ENCODE data around the gene CPLX3. TPM values are rescaled to one million over a fixed set of nuclear protein-coding genes. Genes with fewer than 3 reads are reported as not detected.

Gene CPLX3
- total RNA-seq, 4 donors from 2014 or later = 0.33 TPM; not detected in 3

DNA sequence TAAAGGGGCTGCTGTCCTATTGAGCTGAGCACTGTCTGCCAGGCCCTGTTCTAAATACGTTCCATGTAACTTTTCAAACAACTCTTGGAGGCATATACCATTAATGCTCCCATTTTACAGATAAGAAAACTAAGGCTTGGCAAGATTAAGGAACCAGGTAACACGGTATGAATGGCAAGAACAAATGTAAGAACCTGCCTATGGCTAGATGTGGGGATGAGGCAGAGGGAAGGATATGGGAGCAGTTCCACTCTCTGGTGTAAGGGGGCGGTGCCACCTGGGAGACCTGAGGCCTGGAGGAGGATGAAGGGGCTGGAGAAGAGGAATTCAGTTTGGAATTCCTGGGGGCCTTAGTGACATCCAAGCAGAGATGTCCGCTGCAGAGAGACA lies 17.6 kb upstream of the CPLX3 start:
- no peak for DNase-seq (ENCODE audit: extremely low spot score)
- 58% methylated on average over 4 of the region's 4 CpGs for WGBS
- H3K9me3 ChIP-seq = no peaks in the 10 kb centered on the region
- peaks cover 0 to 9% (median 4%) of the 10 kb centered on the region in 4 donors for H3K36me3 ChIP-seq
- no peak overlapping the region for H3K4me3 ChIP-seq
- H3K27me3 ChIP-seq = peaks cover 0 to 15% (median 0%) of the 10 kb centered on the region in 4 donors
- no peak overlapping the region for H3K27ac ChIP-seq (replicated peaks in 1 of 4)
- peaks cover 0 to 4% (median 0%) of the 10 kb centered on the region in 4 donors for H3K4me1 ChIP-seq
- intact Hi-C loops (cut with DNase I) = loop anchor here (5.0 kb wide), 1 partner anchor 37 kb away; no protein-coding TSS in a partner anchor
- TF ChIP-seq, protein P1, sequence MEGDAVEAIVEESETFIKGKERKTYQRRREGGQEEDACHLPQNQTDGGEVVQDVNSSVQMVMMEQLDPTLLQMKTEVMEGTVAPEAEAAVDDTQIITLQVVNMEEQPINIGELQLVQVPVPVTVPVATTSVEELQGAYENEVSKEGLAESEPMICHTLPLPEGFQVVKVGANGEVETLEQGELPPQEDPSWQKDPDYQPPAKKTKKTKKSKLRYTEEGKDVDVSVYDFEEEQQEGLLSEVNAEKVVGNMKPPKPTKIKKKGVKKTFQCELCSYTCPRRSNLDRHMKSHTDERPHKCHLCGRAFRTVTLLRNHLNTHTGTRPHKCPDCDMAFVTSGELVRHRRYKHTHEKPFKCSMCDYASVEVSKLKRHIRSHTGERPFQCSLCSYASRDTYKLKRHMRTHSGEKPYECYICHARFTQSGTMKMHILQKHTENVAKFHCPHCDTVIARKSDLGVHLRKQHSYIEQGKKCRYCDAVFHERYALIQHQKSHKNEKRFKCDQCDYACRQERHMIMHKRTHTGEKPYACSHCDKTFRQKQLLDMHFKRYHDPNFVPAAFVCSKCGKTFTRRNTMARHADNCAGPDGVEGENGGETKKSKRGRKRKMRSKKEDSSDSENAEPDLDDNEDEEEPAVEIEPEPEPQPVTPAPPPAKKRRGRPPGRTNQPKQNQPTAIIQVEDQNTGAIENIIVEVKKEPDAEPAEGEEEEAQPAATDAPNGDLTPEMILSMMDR (IDR thresholded peaks at IDR 0.05) = no peak
- TF ChIP-seq POLR2AphosphoS5 (IDR thresholded peaks at IDR 0.05) = no peak
- TF ChIP-seq EP300 (IDR thresholded peaks at IDR 0.05) = no peak
- no peak for TF ChIP-seq POLR2A (IDR thresholded peaks at IDR 0.05; ENCODE audit: low read depth)

DNA sequence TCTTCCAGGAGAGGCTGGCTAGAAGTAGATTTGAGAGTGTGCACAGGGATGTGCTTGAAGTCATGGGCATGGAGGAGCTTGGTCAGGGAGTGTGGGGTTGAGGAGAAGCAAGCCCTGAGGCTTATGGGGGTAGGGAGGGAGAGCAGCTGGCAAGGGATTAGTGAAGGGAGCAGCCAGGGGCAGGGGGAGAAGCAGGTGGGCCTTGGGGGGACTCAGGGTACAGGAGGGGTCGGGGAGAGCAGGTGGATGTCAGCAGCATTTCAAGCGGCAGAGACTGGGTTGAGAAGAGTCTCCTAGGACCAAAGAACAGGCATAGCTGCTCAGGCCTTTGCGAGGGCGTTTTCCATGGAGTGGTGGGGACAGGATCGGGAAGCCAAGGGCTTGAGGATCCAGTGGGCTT lies 17.2 kb upstream of the CPLX3 start:
- TF ChIP-seq EP300 (IDR thresholded peaks at IDR 0.05) (no peak), POLR2A (IDR thresholded peaks at IDR 0.05; ENCODE audit: low read depth) (no peak), POLR2AphosphoS5 (IDR thresholded peaks at IDR 0.05) (no peak)
- TF ChIP-seq, protein P1 (IDR thresholded peaks at IDR 0.05) = no peak

DNA sequence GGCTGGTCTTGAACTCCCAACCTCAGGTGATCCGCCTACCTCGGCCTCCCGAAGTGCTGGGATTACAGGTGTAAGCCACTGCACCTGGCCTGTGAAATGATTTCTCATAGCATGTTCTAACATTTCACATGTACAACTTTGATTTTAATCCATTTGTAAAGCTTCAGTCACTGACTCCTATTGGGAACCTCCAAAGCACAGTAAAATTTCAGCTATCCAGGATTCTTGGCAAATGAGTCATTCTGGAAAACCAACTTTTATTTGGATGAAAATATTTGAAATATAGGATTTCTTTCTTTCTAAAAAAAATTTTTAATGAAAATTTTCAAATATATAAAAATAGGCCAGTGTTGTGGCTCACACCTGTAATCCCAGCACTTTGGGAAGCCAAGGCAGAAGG lies 16.5 kb upstream of the CPLX3 start:
- no peaks in the 10 kb centered on the region for H3K9me3 ChIP-seq
- WGBS = 77% methylated on average over 3 of the region's 3 CpGs
- intact Hi-C loops (cut with DNase I) = loop anchor here (5.0 kb wide), 1 partner anchor 38 kb away; no protein-coding TSS in a partner anchor
- H3K27ac ChIP-seq (replicated peaks in 1 of 4) = no peak overlapping the region
- H3K36me3 ChIP-seq = no peaks in the 10 kb centered on the region
- TF ChIP-seq POLR2A (IDR thresholded peaks at IDR 0.05; ENCODE audit: low read depth) = no peak
- no peak for TF ChIP-seq POLR2AphosphoS5 (IDR thresholded peaks at IDR 0.05)
- TF ChIP-seq, protein P1 (IDR thresholded peaks at IDR 0.05) = no peak
- H3K4me3 ChIP-seq = no peak overlapping the region
- peaks cover 0 to 15% (median 0%) of the 10 kb centered on the region in 4 donors for H3K27me3 ChIP-seq
- peaks cover 1 to 11% (median 10%) of the 10 kb centered on the region in 4 donors for H3K4me1 ChIP-seq
- DNase-seq (ENCODE audit: extremely low spot score) = no peak

More for the DNA sequence above, 17.2 kb upstream of the CPLX3 start:
- intact Hi-C loops (cut with DNase I) = loop anchor here (5.0 kb wide), 1 partner anchor 37 kb away; no protein-coding TSS in a partner anchor
- Histone ChIP-seq H3K9me3 (no peaks in the 10 kb centered on the region), H3K4me1 (peaks cover 0 to 4% (median 2%) of the 10 kb centered on the region in 4 donors), H3K27ac (replicated peaks in 1 of 4) (no peak overlapping the region), H3K36me3 (peaks cover 0 to 5% (median under 1%) of the 10 kb centered on the region in 4 donors), H3K27me3 (peaks cover 0 to 15% (median 0%) of the 10 kb centered on the region in 4 donors), H3K4me3 (no peak overlapping the region)
- WGBS = 89% methylated on average over 5 of the region's 5 CpGs
- DNase-seq (ENCODE audit: extremely low spot score) = no peak

DNA sequence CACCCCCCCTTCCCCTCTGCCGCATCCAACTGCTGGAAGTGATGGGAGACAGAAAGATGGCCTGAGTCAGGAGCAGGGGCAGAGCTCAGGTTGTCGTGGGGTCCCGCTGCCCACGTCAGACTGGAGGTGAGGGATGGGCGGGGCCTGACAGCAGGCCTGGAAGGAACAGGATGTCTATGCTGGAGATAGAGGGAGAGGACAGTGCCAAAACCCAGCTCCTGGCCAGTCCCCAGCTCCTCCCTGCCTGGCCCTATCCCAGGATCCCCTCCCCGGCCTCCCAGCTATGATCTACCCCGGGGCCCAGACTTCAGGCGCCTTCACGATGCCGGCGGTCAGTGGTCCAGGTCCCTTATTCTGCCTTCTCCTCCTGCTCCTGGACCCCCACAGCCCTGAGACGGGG lies 13.9 kb upstream of the CPLX3 start, which contains the start of gene LMAN1L:
TSS of gene LMAN1L (plus strand) at position 303 of the 400 bp plus-strand sequence. CDS start at position 323, 20 bp downstream.
- Histone ChIP-seq H3K36me3 (no peaks in the 10 kb centered on the region), H3K9me3 (no peaks in the 10 kb centered on the region), H3K27ac (replicated peaks in 1 of 4) (no peak within 1 kb of the TSS), H3K4me3 (no peak within 1 kb of the TSS), H3K4me1 (peaks cover 10 to 36% (median 34%) of the 10 kb centered on the region in 4 donors), H3K27me3 (peaks cover 0 to 15% (median 0%) of the 10 kb centered on the region in 4 donors)
- no peak for TF ChIP-seq POLR2AphosphoS5 (IDR thresholded peaks at IDR 0.05)
- no peak for TF ChIP-seq POLR2A (IDR thresholded peaks at IDR 0.05; ENCODE audit: low read depth)
- no peak for TF ChIP-seq EP300 (IDR thresholded peaks at IDR 0.05)
- intact Hi-C loops (cut with DNase I) = no loop called here
- DNase-seq (ENCODE audit: extremely low spot score) = no peak
- WGBS = 74% methylated on average over 11 of the region's 12 CpGs

DNA sequence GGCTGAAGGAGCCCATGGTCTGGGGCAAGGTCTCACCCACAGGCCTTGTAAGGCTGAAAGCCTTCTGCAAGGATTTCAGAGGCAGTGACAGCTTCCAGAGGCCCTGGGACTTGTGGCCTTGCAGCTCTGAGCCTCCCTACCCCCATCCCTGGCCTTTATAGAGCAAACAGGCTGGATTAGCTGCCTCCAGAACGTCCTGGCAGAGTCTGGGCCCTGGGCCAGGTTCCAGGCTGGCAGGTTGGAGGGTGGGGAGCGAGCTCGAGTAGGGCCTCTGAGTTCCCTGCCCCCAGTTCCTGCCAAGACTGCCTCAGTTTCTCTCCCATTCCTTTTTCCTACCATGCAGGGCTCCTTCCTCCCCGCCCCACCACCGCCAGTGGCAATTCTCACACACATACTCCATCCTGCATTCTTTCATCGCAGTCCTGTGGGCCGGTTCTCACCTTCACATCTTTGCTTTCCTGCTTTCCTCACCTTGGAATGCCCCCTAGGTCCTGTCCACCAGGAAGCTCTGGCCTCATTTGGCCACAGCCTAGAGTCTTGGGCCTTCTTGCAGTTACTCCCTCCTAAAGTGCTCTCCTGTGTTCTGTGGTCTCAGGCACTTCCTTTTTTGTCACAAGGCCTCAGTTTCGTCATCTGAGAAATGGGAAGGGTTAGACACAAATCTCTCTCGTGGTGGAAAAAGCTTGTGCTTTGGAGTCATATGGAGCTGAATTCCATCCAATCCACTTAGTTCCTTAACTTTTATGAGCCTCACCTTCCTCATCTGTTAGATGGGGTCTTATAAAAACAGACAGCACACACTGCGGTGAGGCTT lies 11.1 kb upstream of the CPLX3 start:
- TF ChIP-seq, protein P1 (IDR thresholded peaks at IDR 0.05) = no peak
- TF ChIP-seq POLR2AphosphoS5 (IDR thresholded peaks at IDR 0.05) = peak in 1 of 2 donors; percentile 26
- TF ChIP-seq POLR2A (IDR thresholded peaks at IDR 0.05; ENCODE audit: low read depth) = no peak
- TF ChIP-seq EP300 (IDR thresholded peaks at IDR 0.05) = no peak
- Histone ChIP-seq H3K4me3 (no peak overlapping the region), H3K4me1 (peaks cover 15 to 50% (median 43%) of the 10 kb centered on the region in 4 donors), H3K27me3 (no peaks in the 10 kb centered on the region), H3K36me3 (no peaks in the 10 kb centered on the region), H3K27ac (replicated peaks in 1 of 4) (peak overlapping the region in 2 of 4 donors; percentile 14 to 59), H3K9me3 (no peaks in the 10 kb centered on the region)
- intact Hi-C loops (cut with DNase I) = no loop called here
- no peak for DNase-seq (ENCODE audit: extremely low spot score)
- WGBS = 78% methylated on average over 10 of the region's 10 CpGs

Data from esophagus muscularis mucosa (tissue), 4 donors.